CD4-positive, alpha-beta T cell treated with Interleukin-15 for 1 hour (primary cell): ENCODE results near the gene JMJD8.

Experiments used
- DNase-seq: peaks from one replicate; pipeline ENCODE4 v3.0.0-alpha.2; 2020

JMJD8 gene

GRCh38 chr16:684071-684794 is at the start of gene JMJD8:
JMJD8 (minus strand) TSS chr16:684334; CDS start chr16:684319, 15 bp downstream.
- DNase-seq: peak; percentile 98

- no peak for DNase-seq
Measured at GRCh38 chr16:733382-734207, 49.5 kb upstream of the JMJD8 start.

GRCh38 chr16:732936-733335 is 48.8 kb upstream of the JMJD8 start:
- no peak for DNase-seq

- DNase-seq: no peak
Measured at GRCh38 chr16:732332-732731, 48.2 kb upstream of the JMJD8 start.

- DNase-seq: no peak
Measured at GRCh38 chr16:730666-731509, 46.8 kb upstream of the JMJD8 start.

- no peak for DNase-seq
Measured at GRCh38 chr16:729768-730665, 45.9 kb upstream of the JMJD8 start.

- no peak for DNase-seq
Measured at GRCh38 chr16:728890-729744, 45.0 kb upstream of the JMJD8 start.

- peak; percentile 77 for DNase-seq
Measured at GRCh38 chr16:728131-728889, 44.2 kb upstream of the JMJD8 start.

GRCh38 chr16:727291-727977 is 43.3 kb upstream of the JMJD8 start:
- DNase-seq: no peak

GRCh38 chr16:726438-727290 is 42.5 kb upstream of the JMJD8 start, which contains the start of the genes CCDC78 and HAGHL:
CCDC78 (minus strand) TSS chr16:726443; CDS start chr16:726367, 76 bp downstream.
HAGHL (plus strand) TSS chr16:727106; CDS start chr16:727510, 404 bp downstream.
- peak; percentile 65 for DNase-seq

GRCh38 chr16:726188-726437 is 42.0 kb upstream of the JMJD8 start:
- no peak for DNase-seq

- no peak for DNase-seq
Measured at GRCh38 chr16:725463-726187, 41.5 kb upstream of the JMJD8 start.

GRCh38 chr16:725041-725376 is 40.9 kb upstream of the JMJD8 start:
- DNase-seq: no peak

GRCh38 chr16:724188-725040 is 40.3 kb upstream of the JMJD8 start:
- DNase-seq: no peak

- DNase-seq: no peak
Measured at GRCh38 chr16:723695-724094, 39.6 kb upstream of the JMJD8 start.

- DNase-seq: no peak
Measured at GRCh38 chr16:722835-723633, 38.9 kb upstream of the JMJD8 start.
